GM08714 (cell line): Measurements from ENCODE around the gene HMGCS1.

ENCODE experiments used
- H3K4me3 ChIP-seq: fragments of 200-500 bp; sonication (Bioruptor generic); 2 replicates; pipeline ENCODE4 v1.5.1; 2014; ENCODE audit warnings: mild to moderate bottlenecking, low read length, inconsistent platforms
- ZNF274 ChIP-seq: IDR thresholded peaks from 2 replicates; pipeline ENCODE4 v1.6.1; 2012; ENCODE audit warnings: mild to moderate bottlenecking, low read depth, low read length

The HMGCS1 gene

DNA sequence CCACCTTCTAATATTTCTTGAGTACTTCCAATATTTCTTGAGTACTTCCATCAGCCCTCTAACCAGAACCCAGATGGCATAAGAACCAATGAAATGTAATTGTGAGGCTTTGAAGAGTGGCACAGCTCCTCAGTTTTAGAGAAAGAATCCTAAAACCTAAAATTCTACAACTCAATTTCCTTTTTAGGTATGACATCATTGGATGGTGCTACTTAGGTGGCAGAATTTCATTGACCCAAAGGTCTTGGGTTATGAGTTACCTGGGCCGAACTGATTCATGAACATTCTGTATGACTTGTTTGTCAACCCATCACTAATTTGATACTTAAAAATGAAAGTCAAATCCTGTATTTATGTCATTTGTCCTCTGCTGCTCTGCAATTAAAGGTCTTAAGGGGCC lies 13.1 kb downstream of the HMGCS1 start:
- TF ChIP-seq ZNF274: no peak
- H3K4me3 ChIP-seq: no peak overlapping the region

DNA sequence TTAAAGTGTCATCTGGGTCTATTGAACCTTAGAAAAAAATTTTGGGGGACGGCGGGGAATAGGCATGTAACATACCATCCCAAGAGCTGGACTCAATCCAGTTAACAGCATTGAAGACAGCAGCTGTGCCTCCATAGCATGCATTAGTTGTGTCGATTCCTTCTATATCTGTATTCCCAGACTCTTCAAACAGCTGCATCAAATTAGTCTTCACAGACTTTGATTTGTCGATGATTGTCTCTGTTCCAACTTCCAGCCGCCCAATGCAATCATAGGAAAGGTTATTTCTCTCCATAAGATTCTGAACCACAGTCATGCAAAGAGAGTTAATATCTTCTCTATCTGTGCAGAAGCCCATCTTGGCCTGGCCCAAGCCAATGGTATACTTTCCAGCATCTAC lies 14.8 kb downstream of the HMGCS1 start:
- no peak for TF ChIP-seq ZNF274

DNA sequence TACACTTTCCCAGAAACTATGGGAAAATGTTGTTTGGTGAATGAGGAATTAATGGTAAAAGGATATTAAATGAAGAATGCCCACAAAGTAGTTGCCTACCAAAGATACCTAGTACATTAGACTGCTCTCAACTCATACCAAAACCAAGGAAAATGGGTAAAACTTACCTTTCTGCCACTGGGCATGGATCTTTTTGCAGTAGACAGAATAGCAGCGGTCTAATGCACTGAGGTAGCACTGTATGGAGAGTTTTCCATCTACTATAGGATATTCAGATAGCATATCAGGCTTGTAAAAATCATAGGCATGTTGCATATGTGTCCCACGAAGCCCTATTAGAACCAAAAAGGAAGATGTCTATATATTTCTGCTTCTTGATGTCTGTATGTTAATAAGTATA lies 16.4 kb downstream of the HMGCS1 start:
- TF ChIP-seq ZNF274: no peak
- H3K4me3 ChIP-seq: no peak overlapping the region

More for the DNA sequence above, 14.8 kb downstream of the HMGCS1 start:
- no peak overlapping the region for H3K4me3 ChIP-seq

DNA sequence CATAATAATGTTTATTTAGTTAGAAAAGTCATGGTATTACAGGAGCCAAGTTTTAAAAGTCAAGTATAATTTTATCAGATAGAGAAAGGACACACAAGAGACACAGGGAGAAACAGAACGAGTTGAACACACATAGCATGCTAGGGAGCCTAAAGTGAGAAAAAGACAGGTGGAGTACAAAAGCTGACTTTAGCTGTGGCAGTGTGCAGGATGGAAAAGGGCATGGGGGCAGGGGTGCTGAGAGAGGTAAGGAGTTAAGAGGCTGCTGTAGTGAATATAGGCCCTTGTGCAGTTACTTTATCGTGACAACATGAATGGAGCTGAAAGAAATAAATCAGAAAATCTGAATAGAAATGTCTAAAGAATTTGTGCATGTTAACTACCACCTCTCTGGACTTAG lies 18.0 kb downstream of the HMGCS1 start:
- TF ChIP-seq ZNF274: no peak
- H3K4me3 ChIP-seq: no peak overlapping the region

DNA sequence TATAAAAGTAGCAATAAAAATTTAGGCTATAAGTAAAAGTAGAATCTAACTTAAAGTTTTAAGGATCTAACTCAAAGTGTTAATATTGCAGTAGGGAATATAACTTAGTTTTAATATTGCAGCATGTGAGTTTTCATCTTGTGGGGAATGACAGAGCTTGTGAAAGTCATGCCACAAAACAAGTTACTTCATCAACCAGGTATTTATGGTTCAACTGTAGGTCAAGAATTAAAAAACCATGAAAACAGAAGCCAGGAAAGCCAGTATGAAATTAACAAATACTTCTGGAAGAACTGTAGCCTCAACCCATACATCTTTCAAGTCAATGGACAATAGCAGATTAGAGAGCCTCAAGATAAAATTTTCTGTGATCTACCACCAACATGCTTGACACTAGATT lies 19.0 kb downstream of the HMGCS1 start:
- TF ChIP-seq ZNF274: no peak

DNA sequence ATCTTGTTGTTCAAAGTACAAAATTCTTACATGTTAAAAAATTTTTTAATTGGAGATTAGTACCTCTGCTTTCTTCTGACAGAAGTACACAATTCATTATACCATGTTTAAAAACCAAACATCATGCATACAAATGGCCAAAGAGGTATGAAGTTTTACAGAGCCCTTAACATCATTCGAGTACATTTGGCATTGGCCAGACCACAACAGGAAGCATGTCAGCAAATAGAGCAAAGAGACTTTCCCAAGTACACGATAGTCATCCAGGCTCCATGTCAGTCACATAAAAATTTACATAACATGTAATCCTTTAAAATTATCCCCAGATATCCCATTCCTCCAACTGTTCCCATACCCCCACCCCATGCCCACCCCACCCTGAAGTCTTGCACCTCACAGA lies 22.5 kb downstream of the HMGCS1 start:
- no peak overlapping the region for H3K4me3 ChIP-seq
- TF ChIP-seq ZNF274: no peak

More for the DNA sequence above, 19.0 kb downstream of the HMGCS1 start:
- no peak overlapping the region for H3K4me3 ChIP-seq

DNA sequence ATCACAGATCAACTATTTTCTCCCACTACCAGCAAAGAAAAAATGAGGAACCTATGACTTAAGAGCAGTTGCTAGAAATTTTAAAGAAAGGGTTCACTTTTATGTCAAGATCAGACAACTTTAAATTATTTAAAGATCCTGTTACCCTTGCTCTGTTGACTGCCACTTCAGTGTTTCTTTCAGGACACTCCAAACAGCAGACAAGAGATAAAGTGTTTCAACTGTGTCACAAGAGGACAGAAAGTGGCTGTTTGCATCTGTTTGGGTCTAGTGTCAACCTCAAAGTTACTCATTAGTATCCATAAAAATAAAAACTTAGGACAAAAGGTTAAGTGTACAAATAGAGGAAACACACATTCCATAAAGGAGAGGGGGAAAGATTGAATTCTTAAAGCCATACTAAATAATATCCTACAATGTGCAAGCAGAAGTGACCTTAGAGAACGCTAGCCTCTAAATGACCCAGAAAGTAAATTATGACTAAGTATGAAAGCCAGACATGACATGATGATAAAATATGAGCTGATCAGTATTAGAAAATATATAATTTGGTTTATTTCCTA lies 24.9 kb downstream of the HMGCS1 start:
- no peak for TF ChIP-seq ZNF274
- no peak overlapping the region for H3K4me3 ChIP-seq

DNA sequence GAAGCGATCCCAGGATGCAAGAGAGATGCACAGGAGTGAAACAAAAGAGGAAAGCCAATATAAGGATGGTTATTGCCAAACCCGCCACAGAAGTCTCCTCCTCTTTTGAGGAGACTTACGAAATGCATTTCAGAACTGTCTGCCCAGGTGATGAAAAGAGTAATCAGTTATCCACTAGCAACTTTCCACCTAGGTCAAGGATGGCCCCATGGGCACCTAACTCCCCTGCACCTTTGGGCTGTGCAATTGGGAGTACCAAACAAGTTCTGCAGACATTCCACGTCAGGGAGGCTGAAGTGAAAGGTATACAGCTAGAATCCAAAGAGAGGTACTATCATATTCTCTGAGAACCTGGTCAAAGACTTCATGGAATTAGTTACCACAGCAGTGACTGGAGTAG lies 25.7 kb downstream of the HMGCS1 start:
- TF ChIP-seq ZNF274: no peak
- no peak overlapping the region for H3K4me3 ChIP-seq

DNA sequence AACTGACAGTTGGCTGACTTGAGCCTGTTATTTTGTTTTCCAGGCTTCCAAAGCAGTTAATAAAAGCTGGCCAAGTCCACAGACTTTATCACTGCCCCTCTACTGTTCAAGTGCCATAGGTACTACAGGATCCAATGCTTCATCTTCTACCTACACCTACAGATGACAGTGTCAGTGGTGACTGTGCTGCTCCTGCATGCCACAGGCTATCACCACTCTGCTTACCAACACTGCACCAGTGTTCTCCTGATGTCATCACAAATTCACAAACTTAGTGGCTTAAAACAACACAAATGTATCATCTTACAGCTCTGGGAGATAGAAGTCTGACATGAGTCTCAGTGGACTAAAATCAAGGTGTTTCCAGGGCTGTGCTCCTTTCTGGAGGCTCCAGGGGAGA lies 26.6 kb downstream of the HMGCS1 start:
- no peak for TF ChIP-seq ZNF274
- no peak overlapping the region for H3K4me3 ChIP-seq

DNA sequence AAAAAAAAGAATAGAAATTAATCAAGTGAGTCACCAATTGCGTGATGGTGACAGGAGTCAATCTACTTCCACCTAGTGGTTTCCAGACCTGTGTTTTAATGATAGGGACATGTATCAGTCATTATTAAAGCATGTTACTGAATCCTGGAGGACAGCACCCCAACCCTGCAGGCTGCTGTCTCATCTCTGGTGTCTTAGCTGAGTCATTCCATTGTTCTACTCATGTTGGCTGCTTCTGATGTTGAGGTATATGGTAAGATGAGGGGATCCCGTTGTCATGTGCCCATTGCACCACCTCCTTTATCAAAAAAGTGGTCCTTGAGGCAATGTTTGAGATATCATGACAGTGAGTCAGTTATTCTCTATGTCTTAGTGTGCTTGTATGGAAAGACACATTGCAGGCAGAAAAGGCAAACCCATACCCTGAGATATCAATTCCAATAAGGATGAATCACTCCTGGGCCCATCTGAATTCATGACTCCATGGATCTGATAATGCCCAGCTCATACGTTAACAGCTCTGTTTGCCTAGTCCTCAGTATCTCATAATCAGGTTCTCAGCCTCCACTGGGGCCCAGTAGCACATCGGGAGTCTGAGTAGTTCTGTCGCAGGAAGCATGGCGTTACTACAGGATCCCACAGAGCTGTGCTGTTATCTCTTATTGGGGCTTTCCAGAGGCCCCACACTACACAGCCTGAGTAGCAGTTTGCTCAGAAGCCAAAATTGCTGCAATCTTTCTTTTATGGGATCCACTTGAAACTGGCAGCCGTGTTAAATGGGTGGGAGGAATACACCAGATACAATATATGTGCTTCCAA lies 31.2 kb downstream of the HMGCS1 start:
- no peak overlapping the region for H3K4me3 ChIP-seq
- TF ChIP-seq ZNF274: no peak

DNA sequence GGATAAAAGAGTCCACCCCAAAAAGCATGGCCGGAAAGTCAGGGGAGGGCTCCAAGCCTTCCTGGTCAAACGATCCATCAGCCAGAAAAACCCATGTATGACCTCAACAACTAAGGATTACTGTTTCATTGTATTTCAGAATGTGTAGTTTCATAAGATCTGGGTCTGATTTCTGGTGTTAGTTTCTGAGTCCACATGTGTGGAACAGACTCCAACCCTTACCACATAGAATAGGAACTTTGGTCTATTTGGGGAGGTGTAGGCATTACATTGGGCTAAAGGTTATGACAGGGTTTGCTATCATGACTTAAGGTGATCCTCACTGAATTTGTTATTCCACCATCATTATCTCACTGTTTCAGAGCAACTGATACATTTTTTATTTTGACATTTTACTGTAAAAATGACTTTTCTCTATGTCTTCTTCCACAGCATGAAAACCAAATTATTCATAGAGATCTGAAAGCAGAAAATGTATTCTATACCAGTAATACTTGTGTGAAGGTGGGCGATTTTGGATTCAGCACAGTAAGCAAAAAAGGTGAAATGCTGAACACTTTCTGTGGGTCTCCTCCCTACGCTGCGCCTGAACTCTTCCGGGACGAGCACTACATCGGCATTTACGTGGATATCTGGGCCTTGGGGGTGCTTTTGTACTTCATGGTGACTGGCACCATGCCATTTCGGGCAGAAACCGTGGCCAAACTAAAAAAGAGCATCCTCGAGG lies 33.5 kb downstream of the HMGCS1 start:
- no peak for TF ChIP-seq ZNF274

DNA sequence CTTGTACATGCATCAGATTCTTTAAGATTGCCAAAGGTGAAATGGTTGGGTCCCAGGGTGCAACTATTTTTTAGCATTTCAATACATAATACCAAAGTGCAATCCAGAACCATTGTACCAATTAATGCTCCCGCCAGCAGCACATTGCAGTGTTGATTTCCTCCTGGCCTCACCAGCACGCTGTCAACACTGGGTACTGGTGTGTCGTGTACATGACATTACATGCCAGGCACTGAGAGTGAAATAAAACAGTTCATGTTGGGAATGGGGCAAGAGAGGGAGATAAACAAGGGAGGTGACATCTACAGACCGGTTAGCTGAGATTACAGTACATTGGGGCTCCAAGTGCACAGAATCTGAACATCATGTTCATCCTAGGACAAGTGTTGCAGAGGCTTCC lies 37.8 kb downstream of the HMGCS1 start:
- no peak for TF ChIP-seq ZNF274
- H3K4me3 ChIP-seq: no peak overlapping the region

More for the DNA sequence above, 33.5 kb downstream of the HMGCS1 start:
- H3K4me3 ChIP-seq: no peak overlapping the region

DNA sequence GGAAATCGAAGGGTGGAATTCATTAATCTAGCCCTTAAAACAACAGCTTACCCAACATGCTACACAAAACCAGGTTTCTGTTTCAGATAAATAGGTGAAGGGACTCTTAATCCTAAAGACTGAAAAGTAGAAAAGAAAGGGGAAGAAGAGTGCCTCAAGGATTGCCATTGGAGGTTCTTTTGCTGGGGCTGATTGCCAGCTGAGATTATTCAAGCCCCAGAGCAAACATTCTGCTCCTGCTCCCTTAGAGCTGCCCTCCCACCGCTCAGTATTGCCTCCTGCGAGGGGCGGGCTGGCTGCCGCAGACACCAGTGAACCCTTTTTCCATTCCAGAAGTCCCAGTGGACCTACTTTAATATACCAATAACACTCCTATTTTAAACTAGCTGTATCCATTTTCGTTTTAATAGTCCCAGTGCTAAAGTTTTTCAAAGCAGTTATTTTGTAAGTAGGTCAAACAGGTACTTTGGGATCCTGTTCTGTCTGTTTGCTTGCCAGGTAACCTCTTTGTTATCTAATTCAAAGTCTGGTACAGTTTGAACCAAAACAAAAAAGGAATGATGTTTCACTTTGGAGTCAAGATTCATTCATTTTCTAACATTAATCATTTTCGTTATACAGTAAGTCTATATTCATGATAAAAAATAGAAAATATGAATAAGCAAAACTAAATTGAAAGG lies 38.6 kb downstream of the HMGCS1 start:
- no peak for TF ChIP-seq ZNF274
- H3K4me3 ChIP-seq: no peak overlapping the region

DNA sequence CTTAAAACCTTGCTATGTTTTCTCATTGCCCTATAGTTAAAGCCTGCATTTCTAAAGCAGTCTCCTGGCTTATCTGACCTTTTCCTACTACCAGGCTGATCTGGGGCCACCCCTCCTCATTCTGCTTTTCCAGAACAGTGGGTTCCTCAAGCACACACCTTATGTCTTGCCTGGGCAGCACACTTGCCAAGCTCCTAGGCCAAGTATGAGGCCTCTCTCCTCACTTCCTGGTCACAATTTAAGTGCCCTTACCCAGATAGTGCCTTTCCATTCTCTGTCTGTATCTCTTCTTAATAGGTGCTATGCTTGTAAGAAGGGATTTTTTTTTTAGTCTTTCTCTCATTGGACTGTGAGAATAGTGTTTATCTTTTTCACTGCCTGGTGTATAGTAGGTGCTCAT lies 39.7 kb downstream of the HMGCS1 start:
- no peak overlapping the region for H3K4me3 ChIP-seq
- TF ChIP-seq ZNF274: no peak

DNA sequence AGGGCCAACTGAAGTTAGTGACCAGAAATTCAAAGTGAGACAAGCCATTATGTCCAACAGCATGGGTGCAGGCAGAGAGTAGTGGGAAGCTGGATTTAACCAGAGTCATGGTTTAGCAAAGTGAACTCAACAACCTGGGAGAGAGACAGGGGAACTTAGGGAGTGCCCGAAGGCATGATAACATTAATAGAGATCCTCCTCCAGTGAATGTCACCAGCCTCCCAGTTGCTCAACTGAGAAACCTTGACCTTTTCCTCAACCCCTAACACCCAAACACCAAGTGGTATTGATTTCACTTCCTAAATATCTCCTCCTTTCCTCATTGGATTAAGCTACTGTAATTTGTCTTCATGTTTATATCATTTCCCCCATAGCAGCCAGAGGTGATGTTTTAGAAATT lies 42.6 kb downstream of the HMGCS1 start:
- TF ChIP-seq ZNF274: no peak
- H3K4me3 ChIP-seq: no peak overlapping the region
